ENCODE measurements around the gene SERPINB10.
A peak's percentile ranks its signal among the peaks of the same experiment; 100 is the strongest.
"Not testable (repeated sequence)": the region's sequence is repeated elsewhere in the genome, so short reads cannot be mapped to it uniquely, and the experiment has no call there.

The SERPINB10 gene

GRCh38 chr18:63905361-63905760 is 2.4 kb upstream of the SERPINB10 start:
- Mint-ChIP-seq H3K4me3 (no peak overlapping the region), H3K36me3 (no peaks in the 10 kb centered on the region), H3K4me1 (no peaks in the 10 kb centered on the region), H3K27me3 (peaks cover 8% of the 10 kb centered on the region), H3K9me3 (no peaks in the 10 kb centered on the region), H3K27ac (no peak overlapping the region)
- no peak for DNase-seq
- CTCF ChIA-PET, result no interaction called here

GRCh38 chr18:63906056-63906455 is 1.7 kb upstream of the SERPINB10 start:
- no peak overlapping the region for H3K27ac Mint-ChIP-seq
- DNase-seq, result no peak
- CTCF ChIA-PET, result no interaction called here
- no peaks in the 10 kb centered on the region for H3K9me3 Mint-ChIP-seq
- no peaks in the 10 kb centered on the region for H3K36me3 Mint-ChIP-seq
- peaks cover 8% of the 10 kb centered on the region for H3K27me3 Mint-ChIP-seq
- no peak overlapping the region for H3K4me3 Mint-ChIP-seq
- H3K4me1 Mint-ChIP-seq, result no peaks in the 10 kb centered on the region

GRCh38 chr18:63908858-63909257 is 1.1 kb downstream of the SERPINB10 start:
- no peaks in the 10 kb centered on the region for H3K36me3 Mint-ChIP-seq
- no peak for DNase-seq
- H3K9me3 Mint-ChIP-seq, result no peaks in the 10 kb centered on the region
- H3K27ac Mint-ChIP-seq, result no peak overlapping the region
- CTCF ChIA-PET, result no interaction called here
- H3K4me3 Mint-ChIP-seq, result no peak overlapping the region
- no peaks in the 10 kb centered on the region for H3K4me1 Mint-ChIP-seq
- peaks cover 4% of the 10 kb centered on the region for H3K27me3 Mint-ChIP-seq

- no peak overlapping the region for H3K27ac Mint-ChIP-seq
- CTCF ChIA-PET, result no interaction called here
These were observed 2.1 kb downstream of the SERPINB10 start for GRCh38 chr18:63909870-63910269.

GRCh38 chr18:63917817-63918216 is 10.1 kb downstream of the SERPINB10 start:
- no peak for DNase-seq
- CTCF ChIA-PET, result no interaction called here
- Mint-ChIP-seq H3K9me3 (no peaks in the 10 kb centered on the region), H3K4me1 (no peaks in the 10 kb centered on the region), H3K36me3 (no peaks in the 10 kb centered on the region), H3K4me3 (no peak overlapping the region), H3K27ac (no peak overlapping the region), H3K27me3 (peaks cover 5% of the 10 kb centered on the region)

More at GRCh38 chr18:63909870-63910269, 2.1 kb downstream of the SERPINB10 start:
- DNase-seq, result no peak
- Mint-ChIP-seq H3K4me1 (no peaks in the 10 kb centered on the region), H3K36me3 (no peaks in the 10 kb centered on the region), H3K4me3 (no peak overlapping the region), H3K27me3 (no peaks in the 10 kb centered on the region), H3K9me3 (no peaks in the 10 kb centered on the region)

- no peak overlapping the region for H3K27ac Mint-ChIP-seq
- H3K4me1 Mint-ChIP-seq, result no peaks in the 10 kb centered on the region
- H3K27me3 Mint-ChIP-seq, result peaks cover 5% of the 10 kb centered on the region
- CTCF ChIA-PET, result interaction anchor here (1.4 to 1.5 kb wide), 2 partner anchors 15 to 98 kb away, joined by 3 to 4 read pairs; no protein-coding TSS in a partner anchor
- H3K36me3 Mint-ChIP-seq, result no peaks in the 10 kb centered on the region
- no peak for DNase-seq
- H3K9me3 Mint-ChIP-seq, result no peaks in the 10 kb centered on the region
- H3K4me3 Mint-ChIP-seq, result no peak overlapping the region
These were observed 14.3 kb downstream of the SERPINB10 start for GRCh38 chr18:63922049-63922448.

GRCh38 chr18:63924551-63924950 is 16.8 kb downstream of the SERPINB10 start:
- Mint-ChIP-seq H3K27ac (no peak overlapping the region), H3K9me3 (no peaks in the 10 kb centered on the region), H3K4me3 (no peak overlapping the region), H3K27me3 (no peaks in the 10 kb centered on the region), H3K36me3 (no peaks in the 10 kb centered on the region), H3K4me1 (no peaks in the 10 kb centered on the region)
- CTCF ChIA-PET, result no interaction called here
- no peak for DNase-seq

GRCh38 chr18:63928331-63928730 is 20.6 kb downstream of the SERPINB10 start:
- Mint-ChIP-seq H3K4me1 (no peaks in the 10 kb centered on the region), H3K27ac (no peak overlapping the region), H3K9me3 (no peaks in the 10 kb centered on the region), H3K27me3 (peaks cover 10% of the 10 kb centered on the region), H3K4me3 (no peak overlapping the region), H3K36me3 (no peaks in the 10 kb centered on the region)
- CTCF ChIA-PET, result no interaction called here
- DNase-seq, result no peak

GRCh38 chr18:63929369-63929768 is 21.6 kb downstream of the SERPINB10 start:
- H3K4me1 Mint-ChIP-seq, H3K4me3 Mint-ChIP-seq, H3K27ac Mint-ChIP-seq, H3K9me3 Mint-ChIP-seq, H3K36me3 Mint-ChIP-seq, DNase-seq, CTCF ChIA-PET: not testable (repeated sequence)
- H3K27me3 Mint-ChIP-seq, result peaks cover 10% of the 10 kb centered on the region

- no peaks in the 10 kb centered on the region for H3K4me1 Mint-ChIP-seq
- no peaks in the 10 kb centered on the region for H3K36me3 Mint-ChIP-seq
- no peak overlapping the region for H3K27ac Mint-ChIP-seq
- no peaks in the 10 kb centered on the region for H3K9me3 Mint-ChIP-seq
- DNase-seq, result no peak
- peaks cover 18% of the 10 kb centered on the region for H3K27me3 Mint-ChIP-seq
- H3K4me3 Mint-ChIP-seq, result no peak overlapping the region
- CTCF ChIA-PET, result no interaction called here
These were observed 23.1 kb downstream of the SERPINB10 start for GRCh38 chr18:63930773-63931354.

- Mint-ChIP-seq H3K27ac (no peak overlapping the region), H3K9me3 (no peaks in the 10 kb centered on the region), H3K4me1 (peaks cover 3% of the 10 kb centered on the region), H3K4me3 (peak overlapping the region; percentile 58), H3K36me3 (no peaks in the 10 kb centered on the region), H3K27me3 (peaks cover 8% of the 10 kb centered on the region)
- peak; percentile 75 for DNase-seq
- CTCF ChIA-PET, result interaction anchor here (0.6 to 3.6 kb wide), 24 partner anchors 8 to 1166 kb away, joined by 3 to 25 read pairs (median 4); no protein-coding TSS in a partner anchor
These were observed 28.6 kb downstream of the SERPINB10 start for GRCh38 chr18:63936156-63936931.

GRCh38 chr18:63936932-63937393 is 29.2 kb downstream of the SERPINB10 start:
- H3K27ac Mint-ChIP-seq, result no peak overlapping the region

GRCh38 chr18:63940008-63940407 is 32.2 kb downstream of the SERPINB10 start:
- Mint-ChIP-seq H3K4me3 (no peak overlapping the region), H3K27me3 (peaks cover 2% of the 10 kb centered on the region), H3K27ac (no peak overlapping the region), H3K9me3 (no peaks in the 10 kb centered on the region), H3K4me1 (peaks cover 3% of the 10 kb centered on the region), H3K36me3 (no peaks in the 10 kb centered on the region)
- no peak for DNase-seq
- CTCF ChIA-PET, result no interaction called here

More at GRCh38 chr18:63936932-63937393, 29.2 kb downstream of the SERPINB10 start:
- Mint-ChIP-seq H3K9me3 (no peaks in the 10 kb centered on the region), H3K4me3 (no peak overlapping the region), H3K4me1 (peaks cover 3% of the 10 kb centered on the region), H3K27me3 (peaks cover 8% of the 10 kb centered on the region), H3K36me3 (no peaks in the 10 kb centered on the region)
- CTCF ChIA-PET, result interaction anchor here (0.8 to 3.6 kb wide), 15 partner anchors 11 to 422 kb away, joined by 3 to 25 read pairs (median 5); no protein-coding TSS in a partner anchor
- DNase-seq, result no peak

GRCh38 chr18:63940543-63941050 is 32.8 kb downstream of the SERPINB10 start:
- H3K4me3 Mint-ChIP-seq, H3K9me3 Mint-ChIP-seq, H3K36me3 Mint-ChIP-seq, DNase-seq, H3K27me3 Mint-ChIP-seq, H3K27ac Mint-ChIP-seq, CTCF ChIA-PET, H3K4me1 Mint-ChIP-seq: not testable (repeated sequence)

Measured in activated naive CD4-positive, alpha-beta T cell treated with anti-CD3 and anti-CD28 coated beads, Interleukin-2, amount 10 ng/mL, durations not matched to agents 7 days and 5 days (primary cell).